ENCODE data around the gene CAVIN3. TPM values are rescaled to one million over a fixed set of nuclear protein-coding genes. Genes with fewer than 3 reads are reported as not detected.
A peak's percentile ranks its signal among the peaks of the same experiment; 100 is the strongest.

The CAVIN3 gene
- total RNA-seq, 1 experiment from 2014 or later, result 18.6 TPM

DNA sequence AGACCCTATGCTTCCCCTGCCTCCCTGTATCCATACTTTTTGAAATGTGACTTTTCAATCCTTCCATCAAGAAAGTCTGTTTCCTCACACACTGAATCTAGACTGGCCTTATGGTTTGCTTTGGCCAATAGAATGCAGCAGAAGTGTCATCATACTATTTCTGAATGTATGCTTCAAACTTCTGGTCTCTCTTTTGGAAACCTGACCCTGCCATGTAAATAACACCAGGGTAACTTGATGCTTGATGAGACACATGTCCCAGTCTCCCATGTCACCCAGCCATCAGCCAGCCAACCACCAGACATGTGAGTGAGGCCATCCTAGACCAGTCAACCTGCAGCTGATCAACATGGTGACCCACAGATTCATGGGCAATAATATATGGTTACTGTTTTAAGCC is 29.7 kb upstream of the CAVIN3 start (continued):
- TF ChIP-seq FOSL1 (IDR thresholded peaks at IDR 0.05; ENCODE audit: low read depth) (no peak), POLR2A (IDR thresholded peaks at IDR 0.05; ENCODE audit: borderline replicate concordance, extremely low read depth, insufficient read depth, insufficient read length) (no peak), POLR2AphosphoS5 (IDR thresholded peaks at IDR 0.05; ENCODE audit: low read depth, low read length) (no peak), EGR1 (IDR thresholded peaks at IDR 0.05; ENCODE audit: low read depth) (no peak), ZNF274 (IDR thresholded peaks at IDR 0.05; ENCODE audit: low read depth, low read length) (no peak)

GRCh38 chr11:6345366-6345765 is 25.1 kb upstream of the CAVIN3 start:
- Histone ChIP-seq H2AFZ (ENCODE audit: low read depth, low read length, poor library complexity, severe bottlenecking) (no peak overlapping the region), H3K79me2 (ENCODE audit: insufficient read depth, low read length) (no peaks in the 10 kb centered on the region), H3K4me2 (ENCODE audit: low read length) (no peak overlapping the region), H3K4me3 (replicated peaks in 1 of 2; ENCODE audit: low read depth in 1 of 2, low read length in 2 of 2) (no peak overlapping the region), H3K9me3 (ENCODE audit: control insufficient read depth in 1 of 2, insufficient read depth in 1 of 2, low read depth in 1 of 2, low read length in 2 of 2) (no peaks in the 10 kb centered on the region), H3K27me3 (ENCODE audit: insufficient read depth, low read length) (no peaks in the 10 kb centered on the region), H3K36me3 (ENCODE audit: control insufficient read depth in 1 of 2, insufficient read depth in 2 of 2, low read length in 2 of 2) (no peaks in the 10 kb centered on the region), H3K9ac (ENCODE audit: low read length) (no peak overlapping the region), H3K27ac (ENCODE audit: low read depth, low read length) (no peak overlapping the region), H3K4me1 (ENCODE audit: control insufficient read depth in 1 of 2, insufficient read depth in 2 of 2, low read length in 2 of 2) (no peaks in the 10 kb centered on the region), H4K20me1 (ENCODE audit: insufficient read depth) (no peaks in the 10 kb centered on the region), H3K9me2 (ENCODE audit: insufficient read depth) (0 out of 2 replicates have a peak, but pooled peaks cover 3% of the 10 kb centered on the region)
- DNase-seq (ENCODE audit: low read depth, low spot score), result no peak
- no TSS peak for BruUV-seq (replicated peaks)
- ChIA-PET CTCF (interaction anchor here (1.0 to 1.4 kb wide), 2 partner anchors 8 to 17 kb away, joined by 5 to 6 read pairs; no protein-coding TSS in a partner anchor), RAD21 (ENCODE audit: low non-redundant PET in 1 of 2, low total read pairs in 2 of 2, uncharacterized antibody in 2 of 2, unreplicated experiment in 2 of 2) (no interaction called here), POLR2A (no interaction called here)
- TF ChIP-seq EGR1 (IDR thresholded peaks at IDR 0.05; ENCODE audit: low read depth), result no peak
- TF ChIP-seq ZFX (IDR thresholded peaks at IDR 0.05), result no peak
- no peak for TF ChIP-seq RAD21 (IDR thresholded peaks at IDR 0.05; ENCODE audit: low read depth)
- TF ChIP-seq, protein P1, sequence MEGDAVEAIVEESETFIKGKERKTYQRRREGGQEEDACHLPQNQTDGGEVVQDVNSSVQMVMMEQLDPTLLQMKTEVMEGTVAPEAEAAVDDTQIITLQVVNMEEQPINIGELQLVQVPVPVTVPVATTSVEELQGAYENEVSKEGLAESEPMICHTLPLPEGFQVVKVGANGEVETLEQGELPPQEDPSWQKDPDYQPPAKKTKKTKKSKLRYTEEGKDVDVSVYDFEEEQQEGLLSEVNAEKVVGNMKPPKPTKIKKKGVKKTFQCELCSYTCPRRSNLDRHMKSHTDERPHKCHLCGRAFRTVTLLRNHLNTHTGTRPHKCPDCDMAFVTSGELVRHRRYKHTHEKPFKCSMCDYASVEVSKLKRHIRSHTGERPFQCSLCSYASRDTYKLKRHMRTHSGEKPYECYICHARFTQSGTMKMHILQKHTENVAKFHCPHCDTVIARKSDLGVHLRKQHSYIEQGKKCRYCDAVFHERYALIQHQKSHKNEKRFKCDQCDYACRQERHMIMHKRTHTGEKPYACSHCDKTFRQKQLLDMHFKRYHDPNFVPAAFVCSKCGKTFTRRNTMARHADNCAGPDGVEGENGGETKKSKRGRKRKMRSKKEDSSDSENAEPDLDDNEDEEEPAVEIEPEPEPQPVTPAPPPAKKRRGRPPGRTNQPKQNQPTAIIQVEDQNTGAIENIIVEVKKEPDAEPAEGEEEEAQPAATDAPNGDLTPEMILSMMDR (IDR thresholded peaks at IDR 0.05 in 2 of 3, conservative IDR thresholded peaks at IDR 0.05 in 1 of 3; ENCODE audit: borderline replicate concordance in 1 of 3, insufficient read depth in 1 of 3, low read depth in 2 of 3, low read length in 2 of 3), result no peak
- TF ChIP-seq CEBPB (IDR thresholded peaks at IDR 0.05; ENCODE audit: low read depth), result peak; percentile 51
- TF ChIP-seq TCF7L2 (IDR thresholded peaks at IDR 0.05; ENCODE audit: borderline replicate concordance, extremely low read depth, insufficient read depth, insufficient read length), result no peak
- ATAC-seq, result no peak
- intact Hi-C loops (cut with micrococcal nuclease), result no loop called here

Data from HCT116 (cell line).